Suppressor macrophage (primary cell): ENCODE results near the gene RABEP1.
"Not testable (repeated sequence)": the region's sequence is repeated elsewhere in the genome, so short reads cannot be mapped to it uniquely, and the experiment has no call there.

ENCODE experiments used
- DNase-seq, 4 experiments: peaks; one replicate each; pipeline ENCODE4 v3.0.0-alpha.2; 2020 to 2022
- total RNA-seq, 17 experiments: gene quantifications; one replicate each; lab custom pipeline; 2026; ENCODE audit warnings: mixed read lengths in 6 of 17, inconsistent platforms in 3 of 17; lab: John Stamatoyannopoulos, UW

Gene RABEP1, protein sequence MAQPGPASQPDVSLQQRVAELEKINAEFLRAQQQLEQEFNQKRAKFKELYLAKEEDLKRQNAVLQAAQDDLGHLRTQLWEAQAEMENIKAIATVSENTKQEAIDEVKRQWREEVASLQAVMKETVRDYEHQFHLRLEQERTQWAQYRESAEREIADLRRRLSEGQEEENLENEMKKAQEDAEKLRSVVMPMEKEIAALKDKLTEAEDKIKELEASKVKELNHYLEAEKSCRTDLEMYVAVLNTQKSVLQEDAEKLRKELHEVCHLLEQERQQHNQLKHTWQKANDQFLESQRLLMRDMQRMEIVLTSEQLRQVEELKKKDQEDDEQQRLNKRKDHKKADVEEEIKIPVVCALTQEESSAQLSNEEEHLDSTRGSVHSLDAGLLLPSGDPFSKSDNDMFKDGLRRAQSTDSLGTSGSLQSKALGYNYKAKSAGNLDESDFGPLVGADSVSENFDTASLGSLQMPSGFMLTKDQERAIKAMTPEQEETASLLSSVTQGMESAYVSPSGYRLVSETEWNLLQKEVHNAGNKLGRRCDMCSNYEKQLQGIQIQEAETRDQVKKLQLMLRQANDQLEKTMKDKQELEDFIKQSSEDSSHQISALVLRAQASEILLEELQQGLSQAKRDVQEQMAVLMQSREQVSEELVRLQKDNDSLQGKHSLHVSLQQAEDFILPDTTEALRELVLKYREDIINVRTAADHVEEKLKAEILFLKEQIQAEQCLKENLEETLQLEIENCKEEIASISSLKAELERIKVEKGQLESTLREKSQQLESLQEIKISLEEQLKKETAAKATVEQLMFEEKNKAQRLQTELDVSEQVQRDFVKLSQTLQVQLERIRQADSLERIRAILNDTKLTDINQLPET
- 50.4 to 186 (median 124) reads per million in 17 experiments for total RNA-seq

- DNase-seq = peak; percentile 94 to 98 (median 96)
Observed at GRCh38 chr17:5281814-5282641, at the start of gene RABEP1. Gene RABEP1 (plus strand): TSS chr17:5282284. CDS start chr17:5282487, 203 bp downstream.

- not testable (repeated sequence) for DNase-seq
Observed at GRCh38 chr17:5233492-5233891, 48.6 kb upstream of the RABEP1 start.

DNA sequence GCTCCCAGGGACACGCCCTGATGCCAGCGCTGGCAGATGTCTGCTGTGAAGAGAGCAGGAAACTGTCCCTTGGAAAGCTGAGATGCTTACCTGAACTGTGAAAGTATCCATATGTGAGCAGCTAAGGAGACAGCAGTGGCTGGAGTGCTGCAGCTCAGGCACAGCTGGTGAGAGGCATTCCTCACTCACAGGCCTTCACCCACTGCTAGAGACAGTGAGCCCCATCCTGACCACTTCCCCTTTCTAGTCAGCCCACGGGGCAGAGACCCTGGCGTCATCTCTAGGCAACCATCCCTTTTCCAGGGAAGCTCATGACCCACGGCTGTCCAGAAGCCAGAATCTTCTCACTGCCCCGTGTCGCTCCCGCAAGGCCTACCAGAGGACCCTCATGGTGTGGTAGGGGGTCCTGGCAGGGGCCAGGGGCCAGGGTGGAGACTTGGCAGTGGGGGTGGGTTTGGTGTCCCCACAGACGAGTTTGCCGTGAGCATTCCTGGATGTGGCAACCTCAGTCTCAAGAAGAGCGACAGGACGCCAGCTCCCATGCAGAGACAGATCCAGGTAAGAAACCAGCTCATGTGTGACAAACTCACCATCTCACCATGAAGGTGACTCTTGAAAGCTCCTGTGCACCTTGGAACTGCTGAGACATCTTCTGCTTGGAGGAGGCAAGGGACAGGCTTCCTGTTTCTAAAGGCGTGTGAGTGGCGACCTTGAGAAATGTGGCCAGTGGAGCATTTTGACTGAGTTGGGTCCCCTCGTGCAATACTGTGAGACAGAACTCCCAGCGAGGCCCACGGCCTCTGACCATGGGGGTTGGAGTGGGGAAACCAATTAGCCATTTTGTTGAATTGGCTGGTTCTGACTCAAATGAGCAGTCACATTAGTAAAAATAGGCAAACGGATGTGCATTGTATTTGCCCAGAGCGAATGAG lies 47.2 kb upstream of the RABEP1 start, which contains the start of gene SCIMP:
SCIMP (minus strand) TSS at position 216 of the 932 bp plus-strand sequence; CDS start at position 111, 105 bp downstream.
- DNase-seq = peak; percentile 87 to 96 (median 95)

GRCh38 chr17:5236938-5237540 lies 45.0 kb upstream of the RABEP1 start:
- peak in 3 of 4 experiments; percentile 17 to 41 (median 40) for DNase-seq

DNA sequence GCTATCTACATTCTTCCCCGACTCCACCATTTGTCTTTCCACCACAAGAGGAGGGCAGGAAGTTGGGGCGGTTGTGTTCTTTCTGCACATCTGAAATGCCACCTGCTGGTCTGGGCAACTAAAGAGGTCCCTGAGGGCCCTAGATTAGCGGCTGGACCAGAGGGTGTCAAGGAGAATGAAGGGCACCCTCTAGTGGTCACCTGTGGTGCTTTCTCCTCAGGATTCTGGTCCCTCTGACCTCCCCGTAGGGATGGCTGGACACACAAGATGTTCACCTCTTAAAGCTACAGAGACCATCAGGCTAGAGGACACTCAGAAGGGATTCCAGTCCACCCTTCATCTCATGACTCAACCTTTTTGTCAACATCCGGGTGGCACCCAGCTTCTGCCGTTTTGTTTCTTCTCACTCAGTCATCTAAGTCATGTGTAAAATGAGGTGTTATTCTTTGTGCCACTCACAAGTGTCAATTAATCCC lies 44.5 kb upstream of the RABEP1 start:
- peak; percentile 84 to 91 (median 88) for DNase-seq

- DNase-seq = no peak
Observed at GRCh38 chr17:5238333-5238732, 43.8 kb upstream of the RABEP1 start.

DNA sequence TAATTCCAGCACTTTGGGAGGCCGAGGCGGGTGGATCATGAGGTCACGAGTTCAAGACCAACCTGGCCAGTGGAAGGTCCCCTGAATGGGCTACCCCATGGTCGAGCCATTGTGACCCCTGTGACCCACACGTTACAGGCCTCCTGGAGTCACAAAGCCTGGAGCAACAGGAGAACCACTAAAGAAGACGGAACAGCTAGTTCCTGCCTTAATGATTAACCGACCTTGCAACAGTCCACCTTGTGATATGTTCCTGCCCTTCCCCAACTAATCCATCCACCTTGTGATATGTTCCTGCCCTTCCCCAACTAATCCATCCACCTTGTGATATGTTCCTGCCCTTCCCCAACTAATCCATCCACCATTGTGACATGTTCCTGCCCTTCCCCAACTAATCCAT lies 42.3 kb upstream of the RABEP1 start:
- not testable (repeated sequence) for DNase-seq

- no peak for DNase-seq
Observed at GRCh38 chr17:5241861-5242671, 40.0 kb upstream of the RABEP1 start.

GRCh38 chr17:5247621-5248020 lies 34.5 kb upstream of the RABEP1 start:
- DNase-seq = no peak

GRCh38 chr17:5248821-5249479 lies 33.1 kb upstream of the RABEP1 start:
- no peak for DNase-seq

DNA sequence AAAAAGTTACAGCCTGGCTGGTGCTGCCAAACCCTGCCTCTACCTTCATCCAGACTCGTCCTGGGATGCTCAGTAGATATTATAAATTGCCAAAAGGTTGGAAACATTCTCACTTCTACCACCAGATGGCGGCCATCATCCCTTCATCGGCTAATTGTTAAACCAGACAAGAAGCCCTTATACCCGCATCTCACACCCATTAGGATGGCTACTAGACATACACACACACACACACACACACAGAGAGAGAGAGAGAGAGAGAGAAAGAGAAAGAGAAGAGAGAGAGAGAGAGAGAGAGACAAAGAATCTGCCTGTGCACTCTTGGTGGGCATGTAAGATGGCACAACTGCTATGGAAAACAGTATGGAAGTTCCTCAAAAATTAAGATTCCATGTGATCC lies 32.5 kb upstream of the RABEP1 start:
- DNase-seq = peak; percentile 75 to 86 (median 79)

DNA sequence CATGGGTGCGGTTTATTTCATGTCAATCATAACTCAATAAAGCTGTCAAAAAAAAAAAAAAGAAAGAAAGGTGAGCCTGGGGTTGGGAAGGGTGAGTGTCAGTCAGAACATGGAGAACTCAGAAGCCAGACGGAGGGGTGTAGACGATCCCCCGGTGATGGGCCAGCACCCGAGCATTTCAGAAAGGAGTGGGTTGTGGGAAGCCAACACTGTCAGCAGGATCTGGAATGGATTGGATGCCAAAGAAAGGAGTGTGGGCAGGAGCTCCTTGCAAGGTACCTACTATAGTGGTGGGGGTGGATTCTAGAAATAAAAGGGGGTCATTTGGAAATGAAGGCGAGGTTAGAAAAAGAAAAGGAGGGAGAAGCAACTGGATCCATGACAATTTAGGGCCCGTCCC lies 27.7 kb upstream of the RABEP1 start:
- DNase-seq = no peak

DNA sequence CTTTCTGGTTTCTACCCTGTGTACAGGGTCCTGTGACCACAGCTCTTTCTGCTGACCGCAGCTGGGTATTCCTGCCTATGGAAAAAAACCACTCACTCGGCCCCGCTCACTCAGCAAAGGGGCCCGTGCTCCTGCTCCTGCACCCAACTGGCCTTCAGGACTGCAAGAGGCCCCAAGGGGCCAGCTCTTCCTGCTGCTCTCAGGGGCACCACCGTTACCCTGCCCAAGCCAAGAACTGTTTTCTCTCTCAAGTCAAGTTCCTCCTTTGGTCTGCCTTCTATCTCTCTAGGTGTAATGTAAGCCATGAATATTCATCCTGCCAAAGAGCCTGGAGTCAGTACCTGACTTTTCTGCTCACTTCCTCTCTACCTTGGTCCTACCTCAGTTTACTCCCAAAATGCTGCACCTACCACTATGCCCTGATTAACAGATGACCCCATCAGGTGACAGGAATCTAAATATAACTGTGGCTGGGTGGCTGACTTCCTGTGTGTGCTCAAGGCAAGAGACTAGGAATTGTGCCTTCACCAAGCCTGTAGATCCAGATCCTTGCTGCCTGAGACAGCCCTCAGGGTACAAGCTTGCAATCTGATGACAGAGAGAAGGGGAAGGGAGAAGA lies 27.1 kb upstream of the RABEP1 start:
- DNase-seq = peak; percentile 29 to 69 (median 52)

DNA sequence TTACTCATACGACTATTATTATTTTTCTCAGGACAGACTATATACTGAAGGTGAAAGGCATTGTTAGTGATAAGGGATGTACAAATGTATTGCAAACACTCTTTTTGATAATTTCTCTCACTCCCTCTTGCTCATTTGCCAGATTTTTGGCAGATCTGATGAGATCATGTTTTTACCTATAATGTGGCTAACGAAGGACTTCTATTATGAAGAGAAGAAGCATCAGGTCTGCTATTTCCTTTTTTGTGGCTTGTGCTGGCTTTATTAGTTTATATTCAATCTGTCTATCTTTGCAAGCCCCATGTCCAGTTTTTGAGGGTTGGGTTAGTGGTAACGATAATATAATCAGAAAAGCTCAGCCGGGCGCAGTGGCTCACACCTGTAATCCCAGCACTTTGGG lies 25.0 kb upstream of the RABEP1 start:
- no peak for DNase-seq

DNA sequence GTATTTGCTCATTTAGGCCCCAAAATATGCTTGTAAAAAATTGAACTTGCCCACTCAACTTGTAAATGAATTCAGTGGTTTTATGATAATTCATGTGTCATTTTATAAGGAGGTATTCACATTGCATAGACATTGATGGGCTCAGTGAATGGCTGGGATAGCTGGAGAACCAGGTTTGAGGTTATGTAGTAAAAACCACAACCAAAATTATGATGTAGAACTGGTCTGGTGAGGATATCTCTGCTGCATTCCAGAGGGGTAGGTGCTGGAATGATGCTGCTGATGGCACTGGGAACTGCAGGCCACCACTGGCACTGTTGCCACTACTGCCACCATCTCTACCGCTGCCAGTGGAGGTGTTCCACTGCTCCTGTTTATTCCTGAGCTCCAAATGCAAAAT lies 21.5 kb upstream of the RABEP1 start:
- no peak for DNase-seq

DNA sequence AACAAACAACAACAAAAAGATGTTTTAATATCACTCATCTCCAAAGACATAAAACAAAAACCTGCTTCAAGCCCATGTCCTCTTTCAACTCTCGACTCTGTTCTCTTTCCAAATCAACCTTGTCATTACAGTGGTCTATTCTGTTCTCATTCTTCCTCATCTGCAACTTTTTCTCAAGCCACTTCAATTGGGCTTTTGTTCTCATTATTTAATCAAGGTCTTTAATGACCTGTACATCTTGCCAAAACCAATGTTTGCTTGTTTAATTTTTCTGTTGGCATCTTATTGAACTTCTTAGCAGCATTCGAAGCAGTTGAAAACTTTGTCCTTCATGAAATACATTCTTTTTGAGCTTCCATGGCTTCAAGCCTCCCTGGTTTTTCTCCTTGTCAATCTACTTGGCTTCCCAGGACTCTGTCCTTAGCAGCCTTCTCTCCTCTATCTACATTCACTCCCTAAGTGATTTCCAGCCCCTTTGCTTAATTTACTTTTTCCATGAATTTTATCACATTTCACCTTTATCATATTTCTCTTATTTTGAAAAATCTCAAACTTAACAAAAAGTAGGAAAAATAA lies 19.6 kb upstream of the RABEP1 start:
- no peak for DNase-seq

DNA sequence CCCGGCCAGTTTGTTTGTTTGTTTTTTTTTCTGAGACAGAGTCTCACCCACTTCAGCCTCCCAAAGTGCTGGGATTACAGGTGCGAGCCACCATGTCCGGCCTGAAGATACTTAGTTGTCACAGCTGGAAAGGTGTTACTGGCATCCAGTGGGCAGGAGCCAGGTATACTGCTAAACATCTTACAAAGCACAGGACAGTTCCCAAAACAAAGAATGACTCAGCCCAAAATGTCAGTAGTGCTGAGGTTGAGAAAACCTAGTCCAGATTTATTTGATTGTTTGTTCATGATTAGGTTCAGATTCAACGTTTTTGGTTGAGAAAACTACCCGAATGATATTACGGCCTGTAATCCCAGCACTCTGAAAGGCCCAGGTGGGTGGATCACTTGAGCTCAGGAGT lies 18.6 kb upstream of the RABEP1 start:
- DNase-seq = no peak

GRCh38 chr17:5264893-5265292 lies 17.2 kb upstream of the RABEP1 start:
- no peak for DNase-seq
